Stimulated activated CD4-positive, alpha-beta T cell treated with anti-CD3 and anti-CD28 coated beads, Interleukin-12 subunit alpha, Interleukin-12 subunit beta, amount 100 ng/mL, for 48 hours (primary cell): Measurements from ENCODE around the gene SPACA7.

Source experiments
- DNase-seq, 3 donors: peaks; one replicate each; pipeline ENCODE4 v3.0.0-alpha.2; 2020; ENCODE audit warnings: low read depth in 2 of 3, low spot score in 1 of 3

Gene SPACA7

DNA sequence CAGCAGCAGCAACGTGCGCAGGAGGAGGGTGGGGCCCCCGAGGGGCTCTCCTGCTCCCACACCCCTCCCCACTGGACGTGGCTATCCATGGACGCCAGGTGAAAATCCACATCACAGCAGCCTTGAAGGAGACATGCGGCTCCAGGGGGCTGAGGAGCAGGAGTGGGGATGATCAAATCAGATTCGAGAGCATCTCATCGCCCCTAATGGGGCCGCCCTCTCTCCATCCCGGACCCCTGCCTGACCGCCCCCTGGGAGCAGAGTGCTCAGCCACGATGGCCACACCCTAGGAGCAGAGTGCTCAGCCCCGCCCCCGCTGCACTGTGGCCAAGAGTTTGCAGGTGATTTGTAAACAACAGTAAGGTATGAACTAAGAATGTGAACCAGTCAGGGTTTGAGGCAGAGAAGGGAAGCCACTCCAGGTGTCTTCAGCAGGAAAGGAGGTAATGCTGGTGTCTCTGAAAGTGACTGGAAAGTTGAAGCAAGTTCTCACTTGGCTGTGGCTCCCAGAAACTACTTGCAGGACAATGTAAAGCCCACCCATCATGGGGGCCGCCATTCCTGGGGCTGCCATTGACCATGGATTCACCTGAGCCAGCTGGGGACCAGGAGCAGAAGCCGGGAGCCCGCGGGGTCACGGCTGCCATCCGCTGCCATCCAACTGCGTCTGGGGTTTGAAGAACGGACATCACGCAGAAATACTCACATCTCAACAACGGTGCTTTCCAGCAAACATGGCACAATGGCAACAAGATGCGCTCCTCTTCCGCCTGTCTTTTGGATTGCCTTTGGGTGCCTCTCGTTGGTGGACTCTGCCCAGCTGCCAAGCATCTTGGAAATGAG lies 71.8 kb downstream of the SPACA7 start:
- DNase-seq: no peak

DNA sequence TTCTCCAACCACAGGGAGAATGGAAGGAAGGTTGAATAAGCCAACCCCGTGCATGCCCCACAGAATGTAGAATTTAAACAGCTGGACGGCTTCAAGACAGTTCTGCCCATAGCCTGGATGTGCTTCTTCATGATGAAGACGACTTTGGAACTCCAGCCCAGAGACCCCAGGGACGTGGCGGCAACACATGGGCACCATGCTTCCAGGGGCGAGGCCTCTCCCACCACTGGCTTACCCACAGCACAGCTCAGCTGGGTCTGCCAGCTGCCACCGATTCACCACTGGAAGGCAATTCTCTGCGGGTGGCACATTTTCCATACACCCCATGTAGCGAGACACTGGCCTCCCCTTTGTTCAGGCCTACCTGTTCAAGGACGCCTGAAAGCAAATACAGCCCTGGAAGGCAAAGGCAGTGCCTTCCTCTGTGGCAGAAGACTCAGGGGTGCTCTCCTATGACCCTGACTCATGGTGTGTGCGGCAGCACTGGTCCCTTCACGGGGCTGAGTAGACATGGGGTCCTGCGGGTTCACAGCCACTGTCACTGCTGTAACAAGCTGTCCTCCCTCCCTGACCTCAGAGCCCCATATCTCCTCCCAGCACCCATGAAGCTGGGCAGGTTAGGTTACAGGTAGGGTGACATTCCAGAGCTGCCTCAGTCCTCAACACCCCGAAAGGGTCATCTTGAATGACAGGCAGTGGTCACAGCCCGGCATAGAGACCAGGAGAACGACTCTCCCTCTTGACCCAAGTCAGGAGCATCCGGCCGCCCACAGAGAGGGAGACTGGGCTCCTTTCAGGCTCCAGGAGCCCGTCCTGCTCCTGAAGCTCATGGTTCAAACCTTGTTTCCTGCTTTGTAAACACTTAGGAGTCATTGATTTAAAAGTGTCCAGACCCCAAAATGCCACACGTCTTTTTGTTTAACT lies 72.7 kb downstream of the SPACA7 start:
- no peak for DNase-seq

DNA sequence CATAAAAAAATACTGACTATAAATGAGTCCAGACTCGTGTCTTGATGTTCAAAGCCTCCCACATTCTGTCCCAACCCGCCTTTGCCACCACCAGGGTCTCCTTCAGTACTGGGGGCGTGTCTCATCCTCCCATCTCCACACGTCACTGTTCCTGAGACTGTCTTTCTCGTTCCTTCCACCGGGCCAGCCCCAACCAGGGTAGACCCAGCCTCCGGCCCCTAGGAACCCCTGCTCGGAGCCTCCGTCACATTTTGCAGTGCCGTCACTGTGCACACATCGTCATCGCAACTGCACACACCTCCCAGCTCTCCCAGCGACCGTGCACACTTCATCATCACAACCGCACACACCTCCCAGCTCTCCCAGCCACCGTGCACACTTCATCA lies 73.4 kb downstream of the SPACA7 start:
- no peak for DNase-seq

DNA sequence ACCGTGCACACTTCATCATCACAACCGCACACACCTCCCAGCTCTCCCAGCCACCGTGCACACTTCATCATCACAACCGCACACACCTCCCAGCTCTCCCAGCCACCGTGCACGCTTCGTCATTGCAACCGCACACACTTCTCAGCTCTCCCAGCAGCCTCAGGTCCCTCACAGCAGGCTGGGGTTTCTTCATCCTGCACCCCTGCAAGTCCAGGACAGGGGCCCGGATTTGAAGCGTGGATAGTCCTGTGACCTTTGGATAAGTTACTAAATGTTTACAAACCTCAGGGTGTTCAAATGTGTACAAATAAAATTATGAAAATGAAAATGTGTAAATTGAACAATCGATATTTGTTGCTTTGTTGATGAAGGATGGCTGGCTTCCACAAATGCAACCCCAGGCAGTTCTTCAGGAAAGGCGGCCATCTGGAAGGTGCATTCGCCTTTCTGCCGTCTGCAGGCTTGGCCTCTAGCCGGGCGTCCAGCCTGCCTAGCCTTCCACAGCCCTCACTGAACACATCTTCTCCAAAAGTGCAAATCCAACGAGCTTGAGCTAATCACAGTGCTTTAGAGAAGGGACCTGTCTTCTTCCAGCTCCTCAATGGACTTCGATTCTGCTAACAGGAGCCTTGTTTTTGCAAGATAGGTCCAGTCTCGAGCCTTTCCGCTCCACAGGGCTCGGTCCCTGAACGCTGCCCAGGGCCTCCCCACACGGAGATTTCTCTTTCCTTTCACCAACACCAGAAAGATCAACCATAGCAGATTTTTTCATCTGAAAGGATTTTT lies 74.2 kb downstream of the SPACA7 start:
- no peak for DNase-seq

DNA sequence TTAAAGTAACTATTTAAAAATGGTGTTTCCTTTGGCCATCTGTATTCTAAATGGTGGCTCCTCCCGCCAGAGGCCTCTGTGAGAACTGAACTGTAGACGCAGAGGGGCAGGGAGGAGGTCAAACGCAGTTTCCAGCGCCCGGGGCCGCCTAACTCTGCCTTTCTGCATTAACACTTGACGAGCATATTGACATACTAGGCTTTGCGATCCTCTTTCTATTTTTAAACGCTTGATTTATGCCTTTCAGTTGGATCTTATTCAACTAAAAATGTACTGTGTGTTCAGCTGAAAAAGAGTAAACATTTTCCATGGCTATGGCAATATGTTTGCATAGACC lies 74.7 kb downstream of the SPACA7 start:
- DNase-seq: no peak

DNA sequence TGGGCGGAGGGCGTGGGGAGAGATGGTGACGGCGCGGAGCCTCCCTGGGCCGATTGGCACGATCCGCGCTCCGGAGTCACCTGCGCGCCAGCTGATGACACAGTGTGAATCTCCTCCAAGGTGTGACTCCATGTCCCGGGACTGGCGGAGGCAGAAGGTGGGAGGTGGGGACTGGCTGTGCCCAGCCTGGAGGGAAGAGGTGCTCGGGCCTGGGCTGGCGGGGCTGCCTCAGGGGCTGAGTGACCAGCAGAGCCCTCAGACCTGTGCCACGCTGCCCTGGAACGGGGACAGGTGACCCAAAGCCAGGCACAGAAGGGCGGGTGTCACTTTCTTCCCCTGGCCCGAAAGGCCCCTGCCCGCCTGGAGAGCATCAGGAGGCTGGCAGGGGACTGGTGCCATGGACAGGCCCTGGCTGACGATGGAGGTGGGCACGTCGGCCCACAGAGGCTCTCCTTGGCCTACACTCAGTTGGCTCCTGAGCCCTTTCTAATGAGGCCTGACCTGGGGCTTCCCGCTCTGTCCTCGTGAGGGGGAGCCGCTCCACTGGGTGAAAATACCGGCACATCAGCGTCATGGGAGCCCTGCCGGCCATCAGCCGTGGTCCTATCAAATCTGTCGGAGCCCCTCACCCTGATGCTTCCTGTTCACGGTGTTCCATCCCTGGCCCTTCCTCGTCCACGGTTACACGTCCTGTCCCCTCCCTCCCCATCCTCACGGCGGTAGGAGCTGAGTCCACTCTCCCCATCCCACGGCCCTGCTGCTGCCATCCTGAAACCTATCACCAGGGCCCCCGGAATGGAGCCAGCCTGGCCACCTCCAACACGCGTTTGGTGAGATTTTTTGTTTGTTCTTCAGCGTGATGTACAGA lies 75.6 kb downstream of the SPACA7 start:
- no peak for DNase-seq

DNA sequence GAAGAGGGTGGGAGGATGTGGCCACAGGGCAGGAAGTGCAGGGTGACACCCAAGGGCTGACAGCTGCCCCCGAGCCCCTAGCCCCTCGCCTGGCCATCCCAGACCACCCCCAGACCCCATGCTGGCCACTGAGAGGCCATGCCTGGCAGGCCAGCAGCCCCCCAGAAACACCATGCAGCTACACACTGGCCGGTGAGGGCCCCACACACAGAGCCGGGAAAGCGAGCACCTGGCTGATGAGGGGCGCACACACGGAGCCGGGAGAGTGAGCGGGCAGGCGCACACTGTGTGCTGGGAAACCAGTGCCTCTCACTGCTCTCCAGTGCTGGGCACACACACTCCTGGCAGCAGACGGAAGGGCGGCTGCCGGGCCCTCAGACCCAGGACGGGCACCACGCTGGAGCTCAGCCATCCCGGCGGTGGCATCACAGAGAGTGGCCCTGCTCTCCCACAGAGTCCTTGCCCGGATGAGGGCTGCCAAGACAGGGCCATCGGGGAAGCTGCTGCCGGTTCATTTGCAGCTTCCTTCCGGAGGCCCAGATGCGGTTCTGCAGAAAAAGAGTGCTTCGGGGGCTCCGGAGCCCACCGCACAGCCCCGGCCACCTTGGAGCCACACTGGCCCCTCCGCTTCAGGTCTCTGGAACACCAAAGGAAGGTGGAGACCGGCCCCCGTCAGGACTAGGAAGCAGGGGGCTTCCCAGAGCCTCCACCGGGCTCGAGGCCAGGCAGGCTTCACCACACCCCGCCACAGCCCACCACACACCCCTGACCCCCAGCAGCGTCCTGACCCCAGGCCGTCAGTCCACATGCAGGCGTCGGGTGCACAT lies 76.4 kb downstream of the SPACA7 start:
- no peak for DNase-seq

DNA sequence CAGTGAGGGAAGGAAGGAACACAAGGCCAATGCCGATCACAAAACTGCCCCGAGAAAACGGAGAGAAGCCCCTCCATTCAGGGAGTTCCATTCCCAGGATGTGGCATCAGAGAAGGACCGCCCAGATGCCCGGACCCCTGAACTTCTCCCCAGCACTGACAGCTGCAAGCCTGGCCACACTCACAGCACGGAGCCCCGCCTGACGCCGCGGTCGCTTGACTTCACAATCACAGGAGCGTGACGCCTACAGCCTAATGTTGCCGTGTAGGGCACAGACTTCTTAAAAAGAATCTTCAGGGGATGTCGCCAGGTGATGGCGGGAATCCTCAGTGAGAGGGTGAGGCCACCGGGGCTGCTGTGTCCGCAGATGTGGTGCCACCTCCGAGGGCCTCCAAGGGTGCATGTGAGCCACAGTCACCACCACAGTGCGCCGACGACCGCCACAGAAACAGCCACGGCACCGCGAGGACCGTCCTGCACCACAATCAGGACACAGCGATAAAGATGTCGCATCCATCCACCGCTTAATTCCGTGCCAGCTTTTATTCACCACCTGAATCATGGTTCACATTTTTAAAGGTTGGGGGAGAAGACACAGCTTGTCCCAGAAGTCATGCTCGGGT lies 77.2 kb downstream of the SPACA7 start:
- no peak for DNase-seq

DNA sequence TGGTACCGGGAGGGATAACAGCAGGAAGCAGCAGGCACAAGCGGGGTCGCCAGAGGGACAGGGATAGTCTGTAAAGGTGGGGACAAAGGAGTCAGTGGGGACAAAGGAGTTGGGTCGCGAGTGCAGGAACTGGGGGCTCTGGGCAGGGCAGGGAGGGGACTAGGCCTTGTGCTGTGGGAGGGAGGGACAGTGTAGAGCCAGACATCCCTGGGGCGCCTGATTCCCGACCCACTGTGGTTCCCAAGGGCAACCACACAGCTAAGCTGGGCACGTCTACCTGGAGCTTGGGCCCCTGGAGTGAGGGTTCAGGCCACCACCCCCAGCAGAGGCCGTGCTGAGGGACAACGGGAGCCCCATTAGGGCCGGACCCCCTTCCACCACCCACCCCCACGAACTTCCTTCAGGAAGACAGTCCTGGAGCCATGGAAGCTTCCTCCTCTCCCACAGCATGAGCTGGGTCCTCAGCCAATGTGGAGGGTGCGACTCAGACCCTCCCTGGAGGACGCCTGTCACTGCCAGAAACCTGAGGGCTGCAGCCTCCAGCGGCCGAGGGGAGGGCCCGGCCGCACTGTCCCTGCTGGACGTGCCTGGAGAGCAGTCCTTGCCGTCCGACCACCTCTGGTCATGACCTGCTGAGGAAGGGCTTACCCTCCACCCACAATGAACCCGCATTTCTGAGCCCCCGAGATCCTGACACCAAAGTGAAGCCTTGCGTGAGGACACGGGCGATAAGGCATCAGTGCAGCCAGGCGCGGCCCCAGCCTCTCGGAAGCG lies 77.9 kb downstream of the SPACA7 start:
- DNase-seq: no peak

DNA sequence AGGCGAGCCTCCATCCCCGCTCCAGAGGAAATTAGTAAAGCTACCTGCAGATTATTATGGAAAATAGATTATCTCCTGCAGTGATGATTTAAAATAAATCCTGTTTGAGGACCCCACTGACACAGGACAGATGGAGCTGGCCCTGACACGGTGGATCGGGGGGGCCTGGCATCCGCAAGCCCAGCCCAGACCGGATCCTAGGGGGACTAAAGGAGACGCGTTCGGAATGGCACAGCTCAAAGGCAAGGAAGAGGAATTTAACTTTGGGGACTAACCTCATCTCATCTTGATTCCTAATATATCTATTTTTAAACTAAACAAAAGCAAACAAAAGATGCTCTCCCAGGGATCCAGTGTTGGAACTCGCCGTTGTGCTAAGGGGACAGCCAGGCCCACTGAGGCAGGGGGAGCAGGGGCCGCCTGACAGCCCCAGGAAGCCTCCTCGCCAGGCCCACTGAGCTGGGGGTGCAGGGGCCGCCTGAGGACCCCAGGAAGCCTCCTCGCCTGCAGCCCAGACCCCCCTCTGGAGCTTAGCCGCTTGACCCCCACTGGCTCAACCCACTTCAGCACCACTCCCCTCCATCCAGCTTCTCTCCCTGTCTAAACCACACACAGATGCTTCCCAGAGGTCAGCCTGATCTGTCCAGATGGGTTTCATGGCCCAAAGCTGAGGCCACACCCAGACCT lies 78.6 kb downstream of the SPACA7 start:
- no peak for DNase-seq

DNA sequence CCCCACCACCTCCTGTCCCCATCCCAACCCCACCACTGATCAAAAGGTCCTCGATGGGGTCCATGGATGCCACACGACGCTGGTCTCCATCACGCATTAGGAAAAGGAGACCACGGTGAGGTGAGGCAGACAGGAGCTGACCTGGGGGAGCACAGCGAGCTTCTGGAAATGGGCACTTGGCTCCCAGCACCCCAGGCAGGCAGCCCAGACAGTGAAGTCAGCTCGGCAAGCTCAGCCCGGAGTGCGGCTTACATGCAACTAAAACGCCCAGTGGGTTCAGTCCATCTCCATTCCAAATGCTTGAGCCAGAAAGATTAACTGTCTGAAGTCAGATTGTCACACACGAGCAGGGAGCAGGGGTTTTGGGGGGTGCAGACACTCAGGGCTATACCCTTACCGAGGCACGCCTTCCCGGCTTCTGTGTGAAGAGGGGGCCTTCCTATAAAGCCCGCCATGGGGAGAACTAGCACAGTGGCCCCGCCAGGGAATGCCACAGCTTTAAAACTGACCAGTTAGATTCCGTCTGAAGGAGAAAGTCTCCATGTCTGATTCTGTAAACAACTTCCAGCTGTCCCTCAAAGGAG lies 79.4 kb downstream of the SPACA7 start:
- no peak for DNase-seq

DNA sequence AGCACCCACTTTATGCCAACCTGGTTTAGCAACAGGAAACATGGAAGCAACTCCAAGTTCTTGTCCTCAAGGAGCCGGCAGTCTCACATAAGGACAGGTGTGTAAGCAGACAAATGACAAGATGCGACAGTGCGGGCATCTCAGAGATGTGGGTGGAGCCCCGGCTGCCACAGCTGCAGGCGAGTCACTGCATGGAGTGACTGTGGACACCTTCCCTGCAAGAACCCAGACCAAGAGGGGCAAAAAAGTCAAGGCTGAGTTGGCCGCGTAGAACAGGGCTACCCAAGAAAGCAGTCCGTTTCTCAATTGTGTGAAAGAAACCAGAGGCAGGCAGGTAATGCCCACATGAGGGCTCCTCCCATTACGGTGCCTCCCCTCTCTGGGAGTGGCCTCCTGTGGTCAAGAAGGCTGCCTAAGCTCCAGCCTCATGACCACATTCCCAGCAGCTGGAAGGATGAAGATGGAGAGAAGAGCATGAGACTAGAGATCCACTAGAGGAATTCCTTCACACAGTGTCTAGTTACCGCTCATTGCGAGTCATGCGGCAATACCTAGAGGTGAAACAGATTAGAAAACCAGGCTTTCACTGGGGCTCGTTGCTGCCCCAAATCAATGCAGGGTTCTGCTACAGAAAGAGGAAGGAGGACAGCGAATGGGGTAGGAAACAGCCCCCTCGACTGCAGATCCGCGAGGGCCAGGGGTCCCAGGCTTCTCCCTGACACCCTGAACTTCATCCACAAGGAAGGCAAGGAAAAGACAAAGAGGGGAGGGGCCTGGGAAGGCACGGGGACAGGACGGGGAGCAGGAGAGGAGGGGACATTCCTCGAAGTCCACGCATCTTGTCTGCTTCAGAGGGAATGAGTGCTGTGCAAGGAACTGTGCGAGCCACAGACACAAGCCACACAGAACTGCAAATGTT lies 80.2 kb downstream of the SPACA7 start:
- no peak for DNase-seq

DNA sequence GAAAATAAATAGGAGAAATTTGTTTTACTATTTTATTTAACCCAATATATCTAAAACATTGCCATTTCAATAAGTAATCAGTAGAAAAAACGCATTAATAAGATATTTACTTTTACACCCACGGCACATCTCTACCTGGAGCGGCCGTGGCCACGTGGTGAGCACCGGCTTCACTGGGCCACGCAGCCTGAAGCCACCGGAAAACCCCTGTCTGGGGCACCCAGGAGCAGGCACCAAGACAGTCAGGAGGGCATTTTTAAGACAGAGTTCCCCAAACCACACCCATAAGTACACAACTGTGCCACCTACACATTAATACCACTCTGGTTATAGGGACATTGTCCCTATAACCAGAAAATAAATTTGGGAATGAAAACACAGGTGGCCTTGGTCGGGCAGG lies 80.9 kb downstream of the SPACA7 start:
- DNase-seq: no peak

DNA sequence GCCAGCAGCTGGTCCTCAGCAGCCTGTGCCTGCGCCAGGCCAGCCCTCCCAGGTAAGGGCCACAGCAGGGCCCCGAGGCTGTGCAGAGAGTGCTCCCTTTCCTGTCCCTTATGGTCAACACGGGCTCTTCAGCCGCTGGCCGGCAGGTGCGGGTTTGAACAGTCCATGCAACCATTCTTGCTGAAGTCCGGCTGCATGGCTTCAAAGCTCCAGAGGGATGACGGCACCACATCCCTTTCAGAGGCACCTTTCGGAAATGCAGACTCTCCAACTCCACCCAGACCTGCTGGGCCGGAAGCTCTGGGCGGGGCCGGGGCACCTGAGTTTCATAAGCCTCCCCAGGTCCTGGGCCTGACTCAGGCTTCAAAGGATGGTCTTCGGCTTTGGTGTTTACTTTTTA lies 81.3 kb downstream of the SPACA7 start:
- DNase-seq: no peak

DNA sequence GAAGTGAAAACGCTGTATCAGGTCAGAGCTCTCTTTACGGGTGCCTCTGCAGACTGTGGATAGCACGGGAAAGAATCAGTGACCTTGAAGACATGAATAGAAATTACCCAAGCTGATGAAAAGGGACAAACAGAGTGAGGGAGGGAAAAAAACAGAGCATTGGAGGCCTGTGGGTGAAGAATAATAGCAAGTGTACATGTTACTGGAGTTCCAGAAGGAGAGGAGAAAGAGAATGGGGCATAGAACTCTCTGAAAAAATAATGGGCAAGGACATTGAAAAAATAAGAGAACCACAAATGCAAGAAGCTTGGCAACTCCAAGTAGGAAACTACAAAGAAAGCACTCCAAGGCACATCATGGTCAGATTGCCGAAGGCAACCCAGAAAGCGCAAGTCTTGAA lies 86.3 kb downstream of the SPACA7 start:
- no peak for DNase-seq

DNA sequence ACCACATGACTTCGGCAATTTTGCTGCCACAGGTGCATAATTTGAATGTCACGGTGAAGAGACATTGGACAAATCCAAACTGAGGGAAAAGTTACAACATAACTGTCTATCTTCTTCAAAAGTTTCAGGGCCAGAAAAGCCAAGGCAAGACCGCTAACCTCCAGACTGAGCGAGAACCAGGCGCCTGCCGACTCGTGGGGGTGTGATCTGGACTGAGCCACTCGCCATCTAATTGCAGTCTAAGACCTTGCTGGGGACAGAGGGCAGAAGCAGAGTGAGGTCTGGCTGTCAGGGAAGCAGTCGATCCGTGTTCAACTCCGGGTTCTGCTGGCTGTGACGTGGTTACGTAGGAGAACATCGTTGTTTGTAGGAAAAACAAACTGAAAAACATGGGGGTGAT lies 88.6 kb downstream of the SPACA7 start:
- DNase-seq: no peak
